NCI-H2081 (cell line): ENCODE data around the gene ATP6V0E1.

ENCODE experiments used
- DNase-seq, 2 experiments: peaks; one replicate each; lab custom pipeline; 2025; lab: John Stamatoyannopoulos, UW

ATP6V0E1 gene

DNA sequence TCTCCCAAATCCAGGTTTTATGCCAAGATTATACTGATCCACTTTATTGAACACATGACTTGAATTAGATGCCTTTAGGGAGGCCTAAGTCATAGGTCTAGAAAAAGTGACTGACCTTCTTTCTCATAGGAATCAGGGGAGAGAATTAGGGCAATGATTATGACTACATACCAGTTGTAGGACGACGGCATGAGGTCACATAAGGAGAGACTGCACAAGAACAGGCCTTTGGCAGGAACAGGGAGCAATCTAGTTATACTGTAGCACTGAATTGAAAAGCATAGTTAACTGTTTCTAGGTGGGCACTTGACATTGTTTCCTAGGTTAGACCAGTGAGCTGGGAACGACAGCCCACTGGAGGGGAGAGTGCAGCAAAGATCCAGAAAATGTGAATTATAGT, 95.3 kb downstream of the ATP6V0E1 start:
- no peak for DNase-seq
